ENCODE results near the gene SH2D4B. TPM values are rescaled to one million over a fixed set of nuclear protein-coding genes. Genes with fewer than 3 reads are reported as not detected.

The SH2D4B gene
- polyA plus RNA-seq, 1 donor from 2014 or later, result 1.4 TPM

GRCh38 chr10:80648106-80648505, 110.4 kb downstream of the SH2D4B start:
- Histone ChIP-seq H3K4me3 (ENCODE audit: low read length) (no peak overlapping the region), H3K36me3 (ENCODE audit: insufficient read depth, low read length) (no peaks in the 10 kb centered on the region), H3K9me2 (ENCODE audit: insufficient read depth, low read length) (no peaks in the 10 kb centered on the region), H3K4me2 (ENCODE audit: low read length) (no peak overlapping the region), H3K9ac (ENCODE audit: low read length) (no peak overlapping the region), H3K79me2 (replicated peaks; ENCODE audit: insufficient read depth, low read length) (no peaks in the 10 kb centered on the region), H3K27ac (ENCODE audit: low read length) (no peak overlapping the region), H4K20me1 (ENCODE audit: insufficient read depth) (no peaks in the 10 kb centered on the region), H3K27me3 (ENCODE audit: insufficient read depth, low read depth, low read length) (no peaks in the 10 kb centered on the region), H3K9me3 (ENCODE audit: low read length) (no peaks in the 10 kb centered on the region), H3F3A (ENCODE audit: insufficient read depth, low read length, poor library complexity, severe bottlenecking) (no peaks in the 10 kb centered on the region), H2AFZ (ENCODE audit: low read depth, low read length) (no peak overlapping the region)
- TF ChIP-seq EZH2 (IDR thresholded peaks at IDR 0.05; ENCODE audit: borderline replicate concordance, insufficient read depth, low read length, poor library complexity, severe bottlenecking) (no peak), RAD21 (conservative IDR thresholded peaks at IDR 0.05) (no peak), CTCF (IDR thresholded peaks at IDR 0.05; ENCODE audit: poor library complexity, severe bottlenecking) (no peak), REST (IDR thresholded peaks at IDR 0.05; ENCODE audit: borderline replicate concordance) (no peak), SMC3 (conservative IDR thresholded peaks at IDR 0.05; ENCODE audit: poor library complexity) (no peak), MXI1 (conservative IDR thresholded peaks at IDR 0.05; ENCODE audit: poor library complexity, severe bottlenecking) (no peak), EP300 (conservative IDR thresholded peaks at IDR 0.05; ENCODE audit: poor library complexity, severe bottlenecking) (no peak), POLR2AphosphoS5 (IDR thresholded peaks at IDR 0.05) (no peak), TAF1 (IDR thresholded peaks at IDR 0.05; ENCODE audit: low read depth) (no peak)

- H3K27me3 ChIP-seq (ENCODE audit: insufficient read depth, low read depth, low read length), result no peaks in the 10 kb centered on the region
Observed at GRCh38 chr10:80649183-80649582, 111.5 kb downstream of the SH2D4B start.

More at GRCh38 chr10:80649183-80649582, 111.5 kb downstream of the SH2D4B start:
- H2AFZ ChIP-seq (ENCODE audit: low read depth, low read length), result no peak overlapping the region
- peaks cover 8% of the 10 kb centered on the region for H3K9me3 ChIP-seq (ENCODE audit: low read length)
- no peak overlapping the region for H3K4me3 ChIP-seq (ENCODE audit: low read length)
- H3K9ac ChIP-seq (ENCODE audit: low read length), result no peak overlapping the region
- H4K20me1 ChIP-seq (ENCODE audit: insufficient read depth), result no peaks in the 10 kb centered on the region
- no peaks in the 10 kb centered on the region for H3K9me2 ChIP-seq (ENCODE audit: insufficient read depth, low read length)
- no peak overlapping the region for H3K4me2 ChIP-seq (ENCODE audit: low read length)
- TF ChIP-seq TAF1 (IDR thresholded peaks at IDR 0.05; ENCODE audit: low read depth), result no peak
- no peak for TF ChIP-seq CTCF (IDR thresholded peaks at IDR 0.05; ENCODE audit: poor library complexity, severe bottlenecking)
- no peak for TF ChIP-seq EZH2 (IDR thresholded peaks at IDR 0.05; ENCODE audit: borderline replicate concordance, insufficient read depth, low read length, poor library complexity, severe bottlenecking)
- no peak for TF ChIP-seq SMC3 (conservative IDR thresholded peaks at IDR 0.05; ENCODE audit: poor library complexity)
- no peak for TF ChIP-seq REST (IDR thresholded peaks at IDR 0.05; ENCODE audit: borderline replicate concordance)
- no peak for TF ChIP-seq POLR2AphosphoS5 (IDR thresholded peaks at IDR 0.05)
- TF ChIP-seq MXI1 (conservative IDR thresholded peaks at IDR 0.05; ENCODE audit: poor library complexity, severe bottlenecking), result no peak
- TF ChIP-seq RAD21 (conservative IDR thresholded peaks at IDR 0.05), result no peak
- no peak for TF ChIP-seq EP300 (conservative IDR thresholded peaks at IDR 0.05; ENCODE audit: poor library complexity, severe bottlenecking)
- no peaks in the 10 kb centered on the region for H3K79me2 ChIP-seq (replicated peaks; ENCODE audit: insufficient read depth, low read length)
- H3F3A ChIP-seq (ENCODE audit: insufficient read depth, low read length, poor library complexity, severe bottlenecking), result no peaks in the 10 kb centered on the region
- no peak overlapping the region for H3K27ac ChIP-seq (ENCODE audit: low read length)
- H3K36me3 ChIP-seq (ENCODE audit: insufficient read depth, low read length), result no peaks in the 10 kb centered on the region
